ENCODE measurements around the gene DUOXA1.

DNA sequence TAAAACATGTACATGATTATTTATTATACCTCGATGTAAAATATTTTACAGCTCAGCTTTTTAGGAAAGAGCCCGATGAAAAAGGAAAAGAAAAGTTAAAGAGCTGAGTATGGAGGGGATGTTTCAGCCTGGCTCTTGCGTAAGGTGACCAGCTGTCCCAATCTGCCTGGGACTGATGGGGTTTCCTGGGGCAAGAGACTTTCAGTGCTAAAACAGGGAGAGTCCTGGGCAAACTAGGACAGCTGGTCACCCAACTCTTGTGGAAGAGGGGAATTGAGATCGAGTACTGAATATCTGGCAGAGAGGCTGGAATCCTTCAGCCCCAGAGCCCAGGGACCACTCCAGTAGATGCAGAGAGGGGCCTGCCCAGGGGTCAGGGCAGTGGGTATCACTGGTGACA lies 36.7 kb downstream of the DUOXA1 start:
- no peak for TF ChIP-seq EZH2 (IDR thresholded peaks at IDR 0.05)
- no peak for TF ChIP-seq POLR2AphosphoS5 (IDR thresholded peaks at IDR 0.05; ENCODE audit: borderline replicate concordance, low read depth, low read length)
- TF ChIP-seq FOXP2 (optimal IDR thresholded peaks at IDR 0.05; ENCODE audit: control extremely low read depth, extremely low read length, insufficient read depth) = no peak
